Adrenal gland (tissue), 5 donors: ENCODE measurements around the gene OR7C1.

Source experiments
- CTCF ChIP-seq, 6 experiments: fragments of 450-650 bp in 4 of 6; fragments of 200-600 bp in 2 of 6; sonication (generic) in 1 of 6; IDR thresholded peaks; 1 replicate in 5 of 6; 2 replicates in 1 of 6; pipeline versions ENCODE4 v1.5.1 to v1.8.0; 2016 to 2021; ENCODE audit warnings: antibody characterized with exemption in 6 of 6, mild to moderate bottlenecking in 2 of 6, moderate library complexity in 1 of 6
- POLR2A ChIP-seq, 2 donors: fragments of 450-650 bp; IDR thresholded peaks; one replicate each; pipeline ENCODE4 v1.6.1; 2017; ENCODE audit warnings: antibody characterized with exemption in 2 of 2, mild to moderate bottlenecking in 2 of 2, moderate library complexity in 1 of 2
- donor health status: DM: no; HTN: no; CAD: no.

GRCh38 chr19:14768001-14768400, 67.0 kb downstream of the OR7C1 start:
- TF ChIP-seq CTCF (IDR thresholded peaks at IDR 0.05) (no peak), POLR2A (IDR thresholded peaks at IDR 0.05) (no peak)
